ENCODE measurements around the gene CHKA. TPM values are rescaled to one million over a fixed set of nuclear protein-coding genes. Genes with fewer than 3 reads are reported as not detected.
"Not testable (repeated sequence)": the region's sequence is repeated elsewhere in the genome, so short reads cannot be mapped to it uniquely, and the experiment has no call there.

Gene CHKA
- total and polyA plus RNA-seq, 4 donors = 8.2 to 19.9 (median 12.1) TPM

- H3K27ac ChIP-seq (ENCODE audit: low read depth in 1 of 2, low read length in 2 of 2); H3K36me3 ChIP-seq (ENCODE audit: control insufficient read depth in 1 of 2, insufficient read depth in 2 of 2, low read length in 1 of 2); H3K27me3 ChIP-seq (ENCODE audit: control insufficient read depth in 1 of 2, insufficient read depth in 2 of 2, low read length in 1 of 2); H3K4me3 ChIP-seq (ENCODE audit: low read length in 2 of 2); ATAC-seq (ENCODE audit: low FRiP score); DNase-seq; H3K9me3 ChIP-seq (ENCODE audit: control insufficient read depth, low read length); H3K4me1 ChIP-seq (ENCODE audit: control insufficient read depth in 1 of 2, insufficient read depth in 2 of 2, low read length in 2 of 2); intact Hi-C loops (cut with DNase I): not testable (repeated sequence)
- WGBS, 2 donors = 89 to 94% methylated on average over 3 of the region's 3 CpGs
Measured at GRCh38 chr11:68092946-68093345, 28.2 kb downstream of the CHKA start.

DNA sequence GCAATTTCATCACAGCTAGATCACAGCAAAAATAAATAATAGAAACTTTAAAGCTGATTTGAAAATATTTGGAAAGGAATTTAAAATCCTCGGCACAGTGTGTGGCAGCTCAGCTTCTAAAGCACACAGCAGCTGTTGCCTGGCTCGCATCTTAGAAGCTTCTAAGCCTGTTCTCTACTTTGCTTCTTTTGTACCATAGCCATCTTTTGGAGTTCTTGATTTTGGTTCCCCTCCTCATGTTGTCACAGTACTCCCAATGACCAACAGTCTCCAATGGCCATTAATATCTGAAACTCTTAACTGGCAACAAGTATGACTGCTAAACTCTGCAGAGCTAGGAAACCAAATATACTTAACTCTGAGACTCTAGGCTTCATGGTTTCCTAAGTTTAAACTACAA, 28.8 kb downstream of the CHKA start:
- ATAC-seq (ENCODE audit: low FRiP score) (no peak), DNase-seq (no peak)
- Histone ChIP-seq H3K4me1 (ENCODE audit: control insufficient read depth in 1 of 2, insufficient read depth in 2 of 2, low read length in 2 of 2) (no peaks in the 10 kb centered on the region), H3K36me3 (ENCODE audit: control insufficient read depth in 1 of 2, insufficient read depth in 2 of 2, low read length in 1 of 2) (no peaks in the 10 kb centered on the region), H3K9me3 (ENCODE audit: control insufficient read depth, low read length) (no peaks in the 10 kb centered on the region), H3K27ac (ENCODE audit: low read depth in 1 of 2, low read length in 2 of 2) (no peak overlapping the region), H3K27me3 (ENCODE audit: control insufficient read depth in 1 of 2, insufficient read depth in 2 of 2, low read length in 1 of 2) (no peaks in the 10 kb centered on the region), H3K4me3 (ENCODE audit: low read length in 2 of 2) (no peak overlapping the region)
- intact Hi-C loops (cut with DNase I) = no loop called here
- 84 to 85% methylated on average over 2 of the region's 2 CpGs for WGBS, 2 donors

DNA sequence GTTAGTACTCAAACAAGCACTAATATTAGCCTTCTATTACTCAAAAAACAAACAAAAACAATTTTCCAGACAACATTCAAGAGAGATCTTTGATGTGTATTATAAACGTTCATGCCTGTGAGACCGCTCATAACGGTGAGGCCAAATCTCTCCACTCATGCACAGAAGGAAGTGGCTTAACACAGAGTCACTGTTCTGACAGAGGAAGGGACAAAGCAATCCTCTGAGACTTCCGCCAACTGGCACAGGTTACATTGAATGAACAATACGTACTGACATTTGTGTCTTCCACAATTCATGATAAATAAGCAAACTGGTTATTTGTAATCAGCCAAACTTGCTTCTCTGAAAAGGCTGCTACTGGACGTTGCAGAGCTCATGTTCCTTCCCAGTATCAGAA, 30.5 kb downstream of the CHKA start:
- Histone ChIP-seq H3K9me3 (ENCODE audit: control insufficient read depth, low read length) (no peaks in the 10 kb centered on the region), H3K27ac (ENCODE audit: low read depth in 1 of 2, low read length in 2 of 2) (no peak overlapping the region), H3K4me3 (ENCODE audit: low read length in 2 of 2) (no peak overlapping the region), H3K36me3 (ENCODE audit: control insufficient read depth in 1 of 2, insufficient read depth in 2 of 2, low read length in 1 of 2) (no peaks in the 10 kb centered on the region), H3K27me3 (ENCODE audit: control insufficient read depth in 1 of 2, insufficient read depth in 2 of 2, low read length in 1 of 2) (no peaks in the 10 kb centered on the region), H3K4me1 (ENCODE audit: control insufficient read depth in 1 of 2, insufficient read depth in 2 of 2, low read length in 2 of 2) (no peaks in the 10 kb centered on the region)
- 80 to 81% methylated on average over 6 of the region's 6 CpGs for WGBS, 2 donors
- intact Hi-C loops (cut with DNase I) = no loop called here
- ATAC-seq (ENCODE audit: low FRiP score) (no peak), DNase-seq (no peak)

GRCh38 chr11:68090287-68090686, 30.9 kb downstream of the CHKA start:
- DNase-seq (no peak), ATAC-seq (ENCODE audit: low FRiP score) (no peak)
- no peak overlapping the region for H3K27ac ChIP-seq (ENCODE audit: low read depth in 1 of 2, low read length in 2 of 2)
- H3K4me1 ChIP-seq (ENCODE audit: control insufficient read depth in 1 of 2, insufficient read depth in 2 of 2, low read length in 2 of 2) = no peaks in the 10 kb centered on the region
- no peaks in the 10 kb centered on the region for H3K27me3 ChIP-seq (ENCODE audit: control insufficient read depth in 1 of 2, insufficient read depth in 2 of 2, low read length in 1 of 2)
- intact Hi-C loops (cut with DNase I) = no loop called here
- H3K4me3 ChIP-seq (ENCODE audit: low read length in 2 of 2) = no peak overlapping the region
- WGBS, 2 donors = 93 to 100% methylated on average over 1 of the region's 1 CpG
- H3K9me3 ChIP-seq (ENCODE audit: control insufficient read depth, low read length) = no peaks in the 10 kb centered on the region
- H3K36me3 ChIP-seq (ENCODE audit: control insufficient read depth in 1 of 2, insufficient read depth in 2 of 2, low read length in 1 of 2) = no peaks in the 10 kb centered on the region

GRCh38 chr11:68089679-68090078, 31.5 kb downstream of the CHKA start:
- H3K27me3 ChIP-seq (ENCODE audit: control insufficient read depth in 1 of 2, insufficient read depth in 2 of 2, low read length in 1 of 2) = no peaks in the 10 kb centered on the region
- no peaks in the 10 kb centered on the region for H3K9me3 ChIP-seq (ENCODE audit: control insufficient read depth, low read length)
- intact Hi-C loops (cut with DNase I) = no loop called here
- H3K4me3 ChIP-seq (ENCODE audit: low read length in 2 of 2) = no peak overlapping the region
- no peak for ATAC-seq (ENCODE audit: low FRiP score)
- H3K36me3 ChIP-seq (ENCODE audit: control insufficient read depth in 1 of 2, insufficient read depth in 2 of 2, low read length in 1 of 2) = no peaks in the 10 kb centered on the region
- no peak overlapping the region for H3K27ac ChIP-seq (ENCODE audit: low read depth in 1 of 2, low read length in 2 of 2)
- 94 to 95% methylated on average over 8 of the region's 8 CpGs for WGBS, 2 donors
- DNase-seq = no peak
- no peaks in the 10 kb centered on the region for H3K4me1 ChIP-seq (ENCODE audit: control insufficient read depth in 1 of 2, insufficient read depth in 2 of 2, low read length in 2 of 2)

- WGBS, 2 donors = 79% methylated on average over 3 of the region's 3 CpGs
- H3K9me3 ChIP-seq (ENCODE audit: control insufficient read depth, low read length) = no peaks in the 10 kb centered on the region
Measured at GRCh38 chr11:68083517-68083916, 37.7 kb downstream of the CHKA start.

GRCh38 chr11:68082481-68082880, 38.7 kb downstream of the CHKA start:
- no peaks in the 10 kb centered on the region for H3K27me3 ChIP-seq (ENCODE audit: control insufficient read depth in 1 of 2, insufficient read depth in 2 of 2, low read length in 1 of 2)
- 44 to 49% methylated on average over 3 of the region's 3 CpGs for WGBS, 2 donors
- no peak overlapping the region for H3K27ac ChIP-seq (ENCODE audit: low read depth in 1 of 2, low read length in 2 of 2)
- no peaks in the 10 kb centered on the region for H3K4me1 ChIP-seq (ENCODE audit: control insufficient read depth in 1 of 2, insufficient read depth in 2 of 2, low read length in 2 of 2)
- H3K36me3 ChIP-seq (ENCODE audit: control insufficient read depth in 1 of 2, insufficient read depth in 2 of 2, low read length in 1 of 2) = no peaks in the 10 kb centered on the region
- no peaks in the 10 kb centered on the region for H3K9me3 ChIP-seq (ENCODE audit: control insufficient read depth, low read length)
- no peak overlapping the region for H3K4me3 ChIP-seq (ENCODE audit: low read length in 2 of 2)
- ATAC-seq (ENCODE audit: low FRiP score) (no peak), DNase-seq (no peak)
- intact Hi-C loops (cut with DNase I) = no loop called here

More at GRCh38 chr11:68083517-68083916, 37.7 kb downstream of the CHKA start:
- Histone ChIP-seq H3K27me3 (ENCODE audit: control insufficient read depth in 1 of 2, insufficient read depth in 2 of 2, low read length in 1 of 2) (no peaks in the 10 kb centered on the region), H3K4me1 (ENCODE audit: control insufficient read depth in 1 of 2, insufficient read depth in 2 of 2, low read length in 2 of 2) (no peaks in the 10 kb centered on the region), H3K4me3 (ENCODE audit: low read length in 2 of 2) (no peak overlapping the region), H3K36me3 (ENCODE audit: control insufficient read depth in 1 of 2, insufficient read depth in 2 of 2, low read length in 1 of 2) (no peaks in the 10 kb centered on the region), H3K27ac (ENCODE audit: low read depth in 1 of 2, low read length in 2 of 2) (no peak overlapping the region)
- DNase-seq (no peak), ATAC-seq (ENCODE audit: low FRiP score) (no peak)
- intact Hi-C loops (cut with DNase I) = no loop called here

GRCh38 chr11:68081691-68082090, 39.5 kb downstream of the CHKA start:
- DNase-seq = no peak
- 88 to 91% methylated on average over 9 of the region's 9 CpGs for WGBS, 2 donors
- no peak overlapping the region for H3K4me3 ChIP-seq (ENCODE audit: low read length in 2 of 2)
- intact Hi-C loops (cut with DNase I) = no loop called here
- no peaks in the 10 kb centered on the region for H3K4me1 ChIP-seq (ENCODE audit: control insufficient read depth in 1 of 2, insufficient read depth in 2 of 2, low read length in 2 of 2)
- H3K27me3 ChIP-seq (ENCODE audit: control insufficient read depth in 1 of 2, insufficient read depth in 2 of 2, low read length in 1 of 2) = no peaks in the 10 kb centered on the region
- H3K9me3 ChIP-seq (ENCODE audit: control insufficient read depth, low read length) = no peaks in the 10 kb centered on the region
- no peak overlapping the region for H3K27ac ChIP-seq (ENCODE audit: low read depth in 1 of 2, low read length in 2 of 2)
- ATAC-seq (ENCODE audit: low FRiP score) = no peak
- no peaks in the 10 kb centered on the region for H3K36me3 ChIP-seq (ENCODE audit: control insufficient read depth in 1 of 2, insufficient read depth in 2 of 2, low read length in 1 of 2)

- intact Hi-C loops (cut with DNase I) = no loop called here
- ATAC-seq (ENCODE audit: low FRiP score) (no peak), DNase-seq (no peak)
- Histone ChIP-seq H3K9me3 (ENCODE audit: control insufficient read depth, low read length) (no peaks in the 10 kb centered on the region), H3K4me3 (ENCODE audit: low read length in 2 of 2) (no peak overlapping the region), H3K4me1 (ENCODE audit: control insufficient read depth in 1 of 2, insufficient read depth in 2 of 2, low read length in 2 of 2) (no peaks in the 10 kb centered on the region), H3K27me3 (ENCODE audit: control insufficient read depth in 1 of 2, insufficient read depth in 2 of 2, low read length in 1 of 2) (no peaks in the 10 kb centered on the region), H3K36me3 (ENCODE audit: control insufficient read depth in 1 of 2, insufficient read depth in 2 of 2, low read length in 1 of 2) (no peaks in the 10 kb centered on the region), H3K27ac (ENCODE audit: low read depth in 1 of 2, low read length in 2 of 2) (no peak overlapping the region)
- 98% methylated on average over 8 of the region's 8 CpGs for WGBS, 2 donors
Measured at GRCh38 chr11:68080860-68081259, 40.3 kb downstream of the CHKA start.

Measured in aorta (tissue), 5 donors.